RWPE2 (cell line): ENCODE data around the gene IL1R2.
A peak's percentile ranks its signal among the peaks of the same experiment; 100 is the strongest.

Source experiments
- ATAC-seq: fragments of 200-7000 bp; cut with Tn5 transposase; 3 replicates; pipeline ENCODE4 v1.9.1; 2021; ENCODE audit warnings: low read depth
- DNase-seq: peaks from one replicate; pipeline ENCODE4 v3.0.0-alpha.2; 2020; ENCODE audit warnings: low spot score
- H3K27ac ChIP-seq: fragments of 450-650 bp; 2 replicates; pipeline ENCODE4 v1.5.1; 2017; ENCODE audit warnings: mild to moderate bottlenecking; ENCODE audit not compliant: poor library complexity, severe bottlenecking
- H3K27me3 ChIP-seq: fragments of 250-450 bp; sonication (Bioruptor Pico); 2 replicates; pipeline ENCODE4 v1.5.1; 2021; ENCODE audit warnings: mild to moderate bottlenecking, moderate library complexity; ENCODE audit not compliant: insufficient read depth, poor library complexity, severe bottlenecking
- H3K36me3 ChIP-seq: fragments of 250-450 bp; sonication (Bioruptor Pico); 2 replicates; pipeline ENCODE4 v1.5.1; 2020; ENCODE audit warnings: low read depth, mild to moderate bottlenecking, moderate library complexity
- H3K4me1 ChIP-seq: fragments of 250-450 bp; sonication (Bioruptor Pico); 2 replicates; pipeline ENCODE4 v1.5.1; 2021; ENCODE audit warnings: mild to moderate bottlenecking, moderate library complexity; ENCODE audit not compliant: insufficient read depth, poor library complexity, severe bottlenecking
- H3K4me3 ChIP-seq: fragments of 250-450 bp; sonication (Bioruptor Pico); 2 replicates; pipeline ENCODE4 v1.5.1; 2021; ENCODE audit warnings: mild to moderate bottlenecking, moderate library complexity; ENCODE audit not compliant: severe bottlenecking
- H3K9me3 ChIP-seq: fragments of 250-450 bp; sonication (Bioruptor Pico); 2 replicates; pipeline ENCODE4 v1.5.1; 2021; ENCODE audit warnings: mild to moderate bottlenecking, moderate library complexity; ENCODE audit not compliant: severe bottlenecking
- CTCF ChIP-seq: fragments of 450-650 bp; IDR thresholded peaks from one replicate; pipeline ENCODE4 v1.5.1; 2017; ENCODE audit warnings: mild to moderate bottlenecking, moderate library complexity; ENCODE audit not compliant: poor library complexity, severe bottlenecking

IL1R2 gene

GRCh38 chr2:102024410-102024809 is 32.6 kb downstream of the IL1R2 start:
- Histone ChIP-seq H3K9me3 (no peaks in the 10 kb centered on the region), H3K27me3 (no peaks in the 10 kb centered on the region), H3K4me3 (no peak overlapping the region), H3K4me1 (peaks cover 12% of the 10 kb centered on the region), H3K27ac (no peak overlapping the region), H3K36me3 (no peaks in the 10 kb centered on the region)
- ATAC-seq (no peak), DNase-seq (no peak)
- TF ChIP-seq CTCF: no peak

GRCh38 chr2:102025016-102025501 is 33.3 kb downstream of the IL1R2 start:
- Histone ChIP-seq H3K4me1 (peaks cover 12% of the 10 kb centered on the region), H3K4me3 (no peak overlapping the region), H3K36me3 (no peaks in the 10 kb centered on the region), H3K9me3 (no peaks in the 10 kb centered on the region), H3K27ac (no peak overlapping the region), H3K27me3 (no peaks in the 10 kb centered on the region)
- no peak for TF ChIP-seq CTCF
- DNase-seq (no peak), ATAC-seq (no peak)

GRCh38 chr2:102025583-102026267 is 34.0 kb downstream of the IL1R2 start:
- TF ChIP-seq CTCF: no peak
- H3K27me3 ChIP-seq: no peaks in the 10 kb centered on the region
- peaks cover 12% of the 10 kb centered on the region for H3K4me1 ChIP-seq
- DNase-seq (no peak), ATAC-seq (no peak)
- H3K9me3 ChIP-seq: no peaks in the 10 kb centered on the region
- no peak overlapping the region for H3K27ac ChIP-seq
- no peaks in the 10 kb centered on the region for H3K36me3 ChIP-seq
- no peak overlapping the region for H3K4me3 ChIP-seq

DNA sequence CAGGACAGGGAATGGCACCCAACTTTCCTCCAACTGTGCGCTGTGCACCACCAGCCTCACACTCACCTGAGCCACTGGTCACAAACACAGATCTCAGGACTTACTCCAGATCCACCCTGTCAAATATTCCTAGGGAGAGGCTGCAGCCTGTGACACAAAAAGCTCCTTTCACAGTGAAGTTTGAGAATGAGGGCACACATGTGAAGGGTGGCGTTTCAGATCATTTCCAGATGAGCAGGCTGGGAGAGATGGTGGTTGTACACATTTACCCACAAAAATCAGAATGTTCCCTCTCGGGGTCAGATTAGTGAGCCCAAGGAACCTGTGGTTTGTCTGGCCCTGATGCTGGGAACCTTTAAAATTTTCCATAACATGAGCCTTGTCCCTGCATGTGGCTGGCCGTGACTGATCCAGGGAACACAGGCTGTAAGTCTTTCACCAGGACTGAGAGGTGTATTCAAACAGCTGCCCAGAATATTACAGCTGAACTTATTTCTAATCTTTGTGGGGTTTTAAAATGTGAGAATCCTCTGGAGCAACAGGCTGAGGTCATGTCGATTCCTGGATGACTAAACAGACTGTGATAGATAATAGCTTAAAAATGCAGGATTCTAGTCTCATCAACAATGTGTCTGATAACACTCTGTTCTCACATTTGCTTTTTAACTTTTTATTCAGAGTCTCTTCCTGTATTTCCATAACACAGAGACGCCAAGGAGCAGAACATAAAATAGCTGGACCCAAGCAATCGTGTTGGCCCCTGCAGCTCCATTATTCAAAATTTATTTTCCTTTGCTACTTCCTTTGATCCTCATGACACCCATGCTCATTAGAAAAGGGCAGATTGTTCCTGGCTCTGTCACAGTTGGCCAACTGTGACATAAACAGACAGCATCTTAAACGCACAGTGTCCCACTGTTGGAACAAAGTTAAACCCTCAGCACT is 35.5 kb downstream of the IL1R2 start:
- H3K27ac ChIP-seq: peak overlapping the region; percentile 49
- no peaks in the 10 kb centered on the region for H3K9me3 ChIP-seq
- peak; percentile 76 for ATAC-seq
- peaks cover 12% of the 10 kb centered on the region for H3K4me1 ChIP-seq
- H3K27me3 ChIP-seq: no peaks in the 10 kb centered on the region
- no peaks in the 10 kb centered on the region for H3K36me3 ChIP-seq
- DNase-seq: no peak
- H3K4me3 ChIP-seq: no peak overlapping the region
- no peak for TF ChIP-seq CTCF

GRCh38 chr2:102028470-102028869 is 36.7 kb downstream of the IL1R2 start:
- H3K4me3 ChIP-seq: no peak overlapping the region
- H3K27me3 ChIP-seq: no peaks in the 10 kb centered on the region
- no peak for DNase-seq
- TF ChIP-seq CTCF: no peak
- no peaks in the 10 kb centered on the region for H3K9me3 ChIP-seq
- H3K4me1 ChIP-seq: peaks cover 18% of the 10 kb centered on the region
- H3K36me3 ChIP-seq: no peaks in the 10 kb centered on the region
- no peak for ATAC-seq
- H3K27ac ChIP-seq: no peak overlapping the region
